ENCODE measurements around the gene WNT8B. TPM values are rescaled to one million over a fixed set of nuclear protein-coding genes. Genes with fewer than 3 reads are reported as not detected.

The WNT8B gene
- total RNA-seq, 2 experiments from 2014 or later: not detected

- no peak for DNase-seq (ENCODE audit: low spot score)
- intact Hi-C loops (cut with micrococcal nuclease; ENCODE audit: unreplicated experiment): no loop called here
- H3K79me2 ChIP-seq (ENCODE audit: insufficient read depth, low read depth, low read length): no peaks in the 10 kb centered on the region
- H3K4me1 ChIP-seq (ENCODE audit: insufficient read depth, low read length, poor library complexity, severe bottlenecking): no peaks in the 10 kb centered on the region
- H3K27ac ChIP-seq (ENCODE audit: low read depth, low read length, poor library complexity, severe bottlenecking): no peak overlapping the region
- H3K9me2 ChIP-seq (ENCODE audit: insufficient read depth, low read length): no peaks in the 10 kb centered on the region
- H2AFZ ChIP-seq (ENCODE audit: low read length): no peak overlapping the region
- H3K36me3 ChIP-seq (ENCODE audit: insufficient read depth, low read length): peaks cover 4% of the 10 kb centered on the region; the same call in 1 of the 2 replicates
- H3K9me3 ChIP-seq (ENCODE audit: low read length): no peaks in the 10 kb centered on the region
- no TSS peak for BruUV-seq (replicated peaks)
- no peak for TF ChIP-seq CTCF (conservative IDR thresholded peaks at IDR 0.05; ENCODE audit: low read length)
- no peak for TF ChIP-seq EZH2phosphoT487 (IDR thresholded peaks at IDR 0.05; ENCODE audit: borderline replicate concordance, low read depth, low read length)
- ChIA-PET POLR2A (no interaction called here), CTCF (ENCODE audit: unreplicated experiment) (no interaction called here)
- H3K4me2 ChIP-seq (ENCODE audit: low read length): no peak overlapping the region
- H3K4me3 ChIP-seq (ENCODE audit: low read depth, low read length, poor library complexity, severe bottlenecking): no peak overlapping the region
- H4K20me1 ChIP-seq (ENCODE audit: insufficient read depth, low read length): no peaks in the 10 kb centered on the region
These were observed 27.7 kb downstream of the WNT8B start for GRCh38 chr10:100490531-100490930.

DNA sequence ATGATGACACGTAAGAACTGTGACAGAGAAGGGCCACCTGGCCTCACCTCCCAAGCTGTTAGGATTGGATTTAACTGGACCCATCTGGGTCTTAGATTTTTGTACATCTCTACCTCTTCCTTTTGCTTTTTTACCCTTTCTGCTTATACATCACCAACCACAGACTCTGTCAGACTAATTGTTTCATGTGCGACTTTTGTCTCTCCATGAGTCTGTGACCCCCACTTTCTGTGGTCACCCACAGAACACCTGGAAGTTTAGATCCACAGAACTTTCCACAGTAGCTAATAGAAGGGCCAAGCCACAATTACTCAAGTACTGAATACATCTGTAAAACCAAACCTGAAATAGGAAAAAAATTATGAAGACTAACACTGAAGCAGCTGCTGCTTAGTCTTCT, 33.8 kb downstream of the WNT8B start:
- no peaks in the 10 kb centered on the region for H3K9me2 ChIP-seq (ENCODE audit: insufficient read depth, low read length)
- no peak for DNase-seq (ENCODE audit: low spot score)
- intact Hi-C loops (cut with micrococcal nuclease; ENCODE audit: unreplicated experiment): no loop called here
- H4K20me1 ChIP-seq (ENCODE audit: insufficient read depth, low read length): no peaks in the 10 kb centered on the region
- BruUV-seq (replicated peaks): no TSS peak
- no peaks in the 10 kb centered on the region for H3K79me2 ChIP-seq (ENCODE audit: insufficient read depth, low read depth, low read length)
- H3K4me3 ChIP-seq (ENCODE audit: low read depth, low read length, poor library complexity, severe bottlenecking): no peak overlapping the region
- no peaks in the 10 kb centered on the region for H3K4me1 ChIP-seq (ENCODE audit: insufficient read depth, low read length, poor library complexity, severe bottlenecking)
- H3K36me3 ChIP-seq (ENCODE audit: insufficient read depth, low read length): no peaks in the 10 kb centered on the region
- H3K9me3 ChIP-seq (ENCODE audit: low read length): no peaks in the 10 kb centered on the region
- ChIA-PET CTCF (ENCODE audit: unreplicated experiment) (interaction anchor here (0.6 to 1.4 kb wide), 2 partner anchors 9 to 15 kb away, joined by 3 to 5 read pairs; no protein-coding TSS in a partner anchor), POLR2A (no interaction called here)
- no peak for TF ChIP-seq EZH2phosphoT487 (IDR thresholded peaks at IDR 0.05; ENCODE audit: borderline replicate concordance, low read depth, low read length)
- no peak for TF ChIP-seq CTCF (conservative IDR thresholded peaks at IDR 0.05; ENCODE audit: low read length)
- H2AFZ ChIP-seq (ENCODE audit: low read length): no peak overlapping the region
- no peak overlapping the region for H3K27ac ChIP-seq (ENCODE audit: low read depth, low read length, poor library complexity, severe bottlenecking)
- H3K4me2 ChIP-seq (ENCODE audit: low read length): no peak overlapping the region

DNA sequence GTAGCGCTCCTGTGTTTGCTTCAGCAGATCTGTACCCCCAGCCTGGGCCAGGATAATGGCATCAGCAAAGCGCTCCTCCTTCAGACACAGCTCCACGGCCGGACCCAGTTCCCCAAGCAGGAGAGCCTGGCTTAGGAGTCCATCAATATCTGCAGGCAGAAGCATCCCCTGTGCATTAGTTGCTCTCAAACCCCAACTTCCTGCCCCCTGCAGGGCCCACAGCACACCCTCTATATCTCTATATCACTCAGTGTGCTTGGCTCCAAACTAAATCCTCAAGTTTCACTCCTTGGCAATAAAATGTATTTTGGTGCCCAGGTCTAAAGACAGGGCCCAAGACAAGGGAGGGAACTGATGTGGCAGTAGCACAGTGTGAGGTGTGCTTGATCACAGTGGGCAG, 35.2 kb downstream of the WNT8B start:
- POLR2A ChIA-PET: interaction anchor here (0.9 kb wide), 1 partner anchor 14 kb away, joined by 3 read pairs; no protein-coding TSS in a partner anchor
- Histone ChIP-seq H3K9me3 (ENCODE audit: low read length) (no peaks in the 10 kb centered on the region), H3K9me2 (ENCODE audit: insufficient read depth, low read length) (no peaks in the 10 kb centered on the region), H2AFZ (ENCODE audit: low read length) (no peak overlapping the region), H3K4me3 (ENCODE audit: low read depth, low read length, poor library complexity, severe bottlenecking) (no peak overlapping the region), H3K27ac (ENCODE audit: low read depth, low read length, poor library complexity, severe bottlenecking) (no peak overlapping the region), H3K4me2 (ENCODE audit: low read length) (no peak overlapping the region), H3K79me2 (ENCODE audit: insufficient read depth, low read depth, low read length) (no peaks in the 10 kb centered on the region), H3K4me1 (ENCODE audit: insufficient read depth, low read length, poor library complexity, severe bottlenecking) (peaks cover 5% of the 10 kb centered on the region), H3K36me3 (ENCODE audit: insufficient read depth, low read length) (no peaks in the 10 kb centered on the region), H4K20me1 (ENCODE audit: insufficient read depth, low read length) (no peaks in the 10 kb centered on the region)
- intact Hi-C loops (cut with micrococcal nuclease; ENCODE audit: unreplicated experiment): no loop called here
- TF ChIP-seq EZH2phosphoT487 (IDR thresholded peaks at IDR 0.05; ENCODE audit: borderline replicate concordance, low read depth, low read length) (no peak), CTCF (conservative IDR thresholded peaks at IDR 0.05; ENCODE audit: low read length) (no peak)
- no TSS peak for BruUV-seq (replicated peaks)
- CTCF ChIA-PET (ENCODE audit: unreplicated experiment): no interaction called here
- DNase-seq (ENCODE audit: low spot score): no peak
